HEK293 (cell line): Measurements from ENCODE around the gene LRFN4.

ENCODE experiments used
- CTCF ChIA-PET: fragments of 350-600 bp; formaldehyde crosslinking; extraction: SDS; loops from one replicate; lab custom pipeline; 2021; ENCODE audit warnings: antibody characterized with exemption; lab: Yijun Ruan, JAX
- POLR2A ChIA-PET: fragments of 300-600 bp; formaldehyde crosslinking; extraction: SDS; loops from one replicate; lab custom pipeline; 2020; ENCODE audit warnings: antibody characterized with exemption, inconsistent platforms; lab: Yijun Ruan, JAX
- H3K27ac ChIP-seq: fragments of 200-500 bp; sonication (Bioruptor generic); 2 replicates; pipeline ENCODE4 v1.5.1; 2014; ENCODE audit warnings: low read depth, low read length, control low read depth, inconsistent platforms; ENCODE audit errors: extremely low read depth
- H3K36me3 ChIP-seq, 2 experiments: fragments of 200-500 bp in 1 of 2; sonication (Bioruptor generic) in 1 of 2; 1 replicate in 1 of 2; 2 replicates in 1 of 2; pipeline ENCODE4 v1.5.1; 2014 to 2017; ENCODE audit warnings: inconsistent platforms in 2 of 2, low read length in 2 of 2; ENCODE audit not compliant: control insufficient read depth in 2 of 2, insufficient read depth in 1 of 2
- H3K4me1 ChIP-seq: fragments of 200-500 bp; sonication (Bioruptor generic); 2 replicates; pipeline ENCODE4 v1.5.1; 2014; ENCODE audit warnings: mild to moderate bottlenecking, low read length, inconsistent platforms; ENCODE audit not compliant: control insufficient read depth, insufficient read depth
- H3K4me3 ChIP-seq: 2 replicates; pipeline ENCODE4 v1.5.1; 2011; ENCODE audit warnings: low read depth, mild to moderate bottlenecking, control low read depth, low read length, moderate library complexity
- H3K9me3 ChIP-seq: fragments of 200-500 bp; sonication (Bioruptor generic); 2 replicates; pipeline ENCODE4 v1.5.1; 2014; ENCODE audit warnings: low read depth, low read length, inconsistent platforms; ENCODE audit not compliant: control insufficient read depth, insufficient read depth
- GLIS1 ChIP-seq: fragments of 450-650 bp; formaldehyde crosslinking; IDR thresholded peaks from 2 replicates; pipeline ENCODE4 v1.5.1; 2016; ENCODE audit warnings: missing biosample characterization, missing genetic modification characterization
- OSR2 ChIP-seq: fragments of 450-650 bp; formaldehyde crosslinking; IDR thresholded peaks from 2 replicates; pipeline ENCODE4 v1.5.1; 2016; ENCODE audit warnings: missing biosample characterization, missing genetic modification characterization
- OVOL3 ChIP-seq: fragments of 450-650 bp; formaldehyde crosslinking; IDR thresholded peaks from 2 replicates; pipeline ENCODE4 v1.5.1; 2016; ENCODE audit warnings: missing biosample characterization, missing genetic modification characterization
- PRDM1 ChIP-seq: fragments of 450-650 bp; formaldehyde crosslinking; IDR thresholded peaks from 2 replicates; pipeline ENCODE4; 2016; ENCODE audit warnings: missing biosample characterization, missing genetic modification characterization
- SP7 ChIP-seq: fragments of 450-650 bp; formaldehyde crosslinking; IDR thresholded peaks from 2 replicates; pipeline ENCODE4 v1.5.1; 2016; ENCODE audit warnings: missing biosample characterization, missing genetic modification characterization
- ZBTB48 ChIP-seq: fragments of 450-650 bp; formaldehyde crosslinking; IDR thresholded peaks from 2 replicates; pipeline ENCODE4 v1.5.1; 2016; ENCODE audit warnings: missing biosample characterization, missing genetic modification characterization
- ZBTB8A ChIP-seq: fragments of 450-650 bp; formaldehyde crosslinking; IDR thresholded peaks from 2 replicates; pipeline ENCODE4 v1.5.1; 2016; ENCODE audit warnings: missing biosample characterization, missing genetic modification characterization
- ZIC2 ChIP-seq: fragments of 450-650 bp; formaldehyde crosslinking; IDR thresholded peaks from 2 replicates; pipeline ENCODE4 v1.5.1; 2016; ENCODE audit warnings: missing biosample characterization, missing genetic modification characterization
- ZNF174 ChIP-seq: fragments of 450-650 bp; formaldehyde crosslinking; IDR thresholded peaks from 2 replicates; pipeline ENCODE4 v1.5.0; 2017; ENCODE audit warnings: missing biosample characterization, mild to moderate bottlenecking, missing genetic modification characterization
- ZNF19 ChIP-seq: fragments of 450-650 bp; formaldehyde crosslinking; IDR thresholded peaks from 2 replicates; pipeline ENCODE4; 2016; ENCODE audit warnings: missing biosample characterization, missing genetic modification characterization, low read depth
- ZNF350 ChIP-seq: fragments of 450-650 bp; formaldehyde crosslinking; IDR thresholded peaks from 2 replicates; pipeline ENCODE4 v1.5.0; 2017; ENCODE audit warnings: missing biosample characterization, mild to moderate bottlenecking, missing genetic modification characterization
- ZNF416 ChIP-seq: fragments of 450-650 bp; formaldehyde crosslinking; IDR thresholded peaks from 2 replicates; pipeline ENCODE4 v1.5.1; 2016; ENCODE audit warnings: missing biosample characterization, missing genetic modification characterization
- ZNF510 ChIP-seq: fragments of 450-650 bp; formaldehyde crosslinking; IDR thresholded peaks from 2 replicates; pipeline ENCODE4 v1.5.1; 2018; ENCODE audit warnings: mild to moderate bottlenecking, missing genetic modification characterization, missing biosample characterization; ENCODE audit not compliant: insufficient replicate concordance
- ZNF571 ChIP-seq: fragments of 450-650 bp; formaldehyde crosslinking; IDR thresholded peaks from 2 replicates; pipeline ENCODE4 v1.5.0; 2017; ENCODE audit warnings: missing biosample characterization, missing genetic modification characterization
- ZNF624 ChIP-seq: fragments of 450-650 bp; formaldehyde crosslinking; IDR thresholded peaks from 2 replicates; pipeline ENCODE4 v1.5.1; 2017; ENCODE audit warnings: missing biosample characterization, missing genetic modification characterization
- ZNF670 ChIP-seq: fragments of 450-650 bp; formaldehyde crosslinking; IDR thresholded peaks from 2 replicates; pipeline ENCODE4 v1.5.1; 2016; ENCODE audit warnings: missing biosample characterization, missing genetic modification characterization, low read depth
- ZNF76 ChIP-seq: fragments of 450-650 bp; formaldehyde crosslinking; IDR thresholded peaks from 2 replicates; pipeline ENCODE4; 2016; ENCODE audit warnings: low read depth, missing biosample characterization, missing genetic modification characterization, borderline replicate concordance
- ZSCAN16 ChIP-seq: fragments of 450-650 bp; formaldehyde crosslinking; IDR thresholded peaks from 2 replicates; pipeline ENCODE4 v1.5.1; 2016; ENCODE audit warnings: missing biosample characterization, missing genetic modification characterization
- ZSCAN30 ChIP-seq: fragments of 450-650 bp; IDR thresholded peaks from 2 replicates; pipeline ENCODE4 v1.5.1; 2018; ENCODE audit warnings: missing biosample characterization, mild to moderate bottlenecking, missing genetic modification characterization, moderate library complexity
- TF ChIP-seq, protein P1 (sequence below): fragments of 450-650 bp; formaldehyde crosslinking; IDR thresholded peaks from 2 replicates; pipeline ENCODE4 v1.5.1; 2017; ENCODE audit warnings: missing biosample characterization, missing genetic modification characterization
- TF ChIP-seq, protein P2 (sequence below): fragments of 450-650 bp; IDR thresholded peaks from 2 replicates; pipeline ENCODE4 v1.5.1; 2018; ENCODE audit warnings: missing biosample characterization, mild to moderate bottlenecking, missing genetic modification characterization
- TF ChIP-seq, protein P3 (sequence below): fragments of 450-650 bp; formaldehyde crosslinking; IDR thresholded peaks from 2 replicates; pipeline ENCODE4 v1.5.1; 2016; ENCODE audit warnings: missing biosample characterization, missing genetic modification characterization

Gene LRFN4

DNA sequence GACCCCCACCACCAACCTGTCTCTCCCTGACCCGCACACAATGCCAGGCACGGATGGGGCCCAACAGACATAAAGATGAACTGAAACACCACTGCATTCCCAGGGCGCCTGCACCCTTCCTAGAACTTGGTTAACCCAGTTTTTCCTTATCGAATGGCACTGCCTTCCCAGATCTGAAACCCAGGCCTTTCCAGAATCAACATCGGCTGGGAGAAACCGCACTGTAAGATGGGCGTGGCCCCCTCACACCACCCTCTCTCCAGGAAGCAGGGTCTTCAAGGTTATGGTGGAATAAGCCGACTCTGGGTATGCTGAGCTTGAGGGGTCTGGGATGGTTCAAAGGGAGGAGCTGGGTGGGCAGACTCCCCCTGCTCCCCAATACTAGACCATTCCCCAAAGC is 23.1 kb downstream of the LRFN4 start:
- ChIA-PET CTCF (interaction anchor here (0.9 to 4.1 kb wide), 4 partner anchors 38 to 351 kb away, joined by 3 to 21 read pairs (median 4); partner anchors contain the start of gene C11orf86), POLR2A (no interaction called here)
- H3K27ac ChIP-seq: no peak overlapping the region
- H3K4me3 ChIP-seq: no peak overlapping the region
- no peaks in the 10 kb centered on the region for H3K36me3 ChIP-seq
- H3K4me1 ChIP-seq: no peaks in the 10 kb centered on the region
- no peak for TF ChIP-seq ZSCAN30
- no peak for TF ChIP-seq ZBTB8A (tag by site-specific recombination)
- no peak for TF ChIP-seq OVOL3
- no peak for TF ChIP-seq ZNF19 (tag by site-specific recombination)
- TF ChIP-seq ZNF624 (tag by site-specific recombination): no peak
- TF ChIP-seq ZNF571: no peak
- TF ChIP-seq ZNF510 (tag by site-specific recombination): no peak
- no peak for TF ChIP-seq ZNF350 (tag by site-specific recombination)
- TF ChIP-seq ZSCAN16: no peak
- TF ChIP-seq ZNF416 (tag by site-specific recombination): no peak
- no peak for TF ChIP-seq SP7
- TF ChIP-seq ZNF670 (tag by site-specific recombination): no peak
- TF ChIP-seq, protein P1, sequence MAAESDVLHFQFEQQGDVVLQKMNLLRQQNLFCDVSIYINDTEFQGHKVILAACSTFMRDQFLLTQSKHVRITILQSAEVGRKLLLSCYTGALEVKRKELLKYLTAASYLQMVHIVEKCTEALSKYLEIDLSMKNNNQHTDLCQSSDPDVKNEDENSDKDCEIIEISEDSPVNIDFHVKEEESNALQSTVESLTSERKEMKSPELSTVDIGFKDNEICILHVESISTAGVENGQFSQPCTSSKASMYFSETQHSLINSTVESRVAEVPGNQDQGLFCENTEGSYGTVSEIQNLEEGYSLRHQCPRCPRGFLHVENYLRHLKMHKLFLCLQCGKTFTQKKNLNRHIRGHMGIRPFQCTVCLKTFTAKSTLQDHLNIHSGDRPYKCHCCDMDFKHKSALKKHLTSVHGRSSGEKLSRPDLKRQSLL: no peak
- TF ChIP-seq, all 188 proteins: peak for 0
- no peaks in the 10 kb centered on the region for H3K9me3 ChIP-seq

DNA sequence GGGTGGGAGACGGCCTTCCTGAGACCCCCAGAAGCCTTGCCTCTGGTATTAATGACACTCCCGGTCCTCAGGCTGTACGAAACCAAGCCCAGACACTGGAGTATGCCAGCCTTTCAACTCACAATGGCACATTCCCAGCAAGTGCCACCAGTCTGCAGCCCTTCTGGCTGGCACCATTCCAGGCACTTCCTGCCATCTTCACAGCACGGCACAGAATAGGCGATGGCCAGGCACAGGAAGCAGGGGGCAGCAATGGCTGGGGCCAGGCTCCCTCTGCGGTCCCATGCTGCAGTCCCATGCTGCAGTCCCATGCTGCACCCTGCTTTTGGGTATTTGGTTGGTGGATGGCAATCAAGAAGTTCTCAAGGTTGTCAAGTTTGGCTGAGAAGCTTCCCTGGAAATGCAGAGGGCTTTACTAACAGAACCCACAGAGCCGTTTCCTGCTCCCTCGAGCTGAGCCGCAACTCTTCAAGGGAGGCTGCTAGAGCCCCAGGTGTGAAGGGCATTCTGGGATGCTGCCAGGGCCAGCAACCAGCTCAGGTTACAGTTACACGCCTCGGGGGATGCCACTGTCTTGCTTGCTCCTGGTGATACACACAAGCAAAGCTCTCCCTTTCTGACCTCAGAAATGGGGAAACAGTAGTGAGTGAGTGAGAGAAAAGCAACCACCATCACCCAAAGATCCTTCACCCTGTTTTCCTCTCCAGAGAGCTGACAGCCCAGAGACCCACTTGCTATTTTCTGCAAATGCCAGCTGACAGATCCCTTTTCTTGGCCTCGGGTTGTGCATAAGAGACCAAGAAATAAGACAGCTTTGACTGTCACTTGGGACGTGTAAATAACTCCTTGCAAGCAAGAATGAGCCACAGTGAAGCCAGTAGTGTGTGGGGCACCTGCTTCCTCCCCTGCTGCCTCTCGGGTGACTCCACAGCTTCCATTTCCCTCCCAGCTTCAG is 23.9 kb downstream of the LRFN4 start:
- TF ChIP-seq, protein P2, sequence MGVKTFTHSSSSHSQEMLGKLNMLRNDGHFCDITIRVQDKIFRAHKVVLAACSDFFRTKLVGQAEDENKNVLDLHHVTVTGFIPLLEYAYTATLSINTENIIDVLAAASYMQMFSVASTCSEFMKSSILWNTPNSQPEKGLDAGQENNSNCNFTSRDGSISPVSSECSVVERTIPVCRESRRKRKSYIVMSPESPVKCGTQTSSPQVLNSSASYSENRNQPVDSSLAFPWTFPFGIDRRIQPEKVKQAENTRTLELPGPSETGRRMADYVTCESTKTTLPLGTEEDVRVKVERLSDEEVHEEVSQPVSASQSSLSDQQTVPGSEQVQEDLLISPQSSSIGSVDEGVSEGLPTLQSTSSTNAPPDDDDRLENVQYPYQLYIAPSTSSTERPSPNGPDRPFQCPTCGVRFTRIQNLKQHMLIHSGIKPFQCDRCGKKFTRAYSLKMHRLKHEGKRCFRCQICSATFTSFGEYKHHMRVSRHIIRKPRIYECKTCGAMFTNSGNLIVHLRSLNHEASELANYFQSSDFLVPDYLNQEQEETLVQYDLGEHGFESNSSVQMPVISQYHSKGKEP: no peak
- peak; percentile 39; the same call in 1 of the 2 replicates for TF ChIP-seq GLIS1 (tag by site-specific recombination)
- 0 out of 2 replicates have a peak, but pooled peaks have one; percentile 33 for TF ChIP-seq PRDM1
- 0 out of 2 replicates have a peak, but pooled peaks have one; percentile 46 for TF ChIP-seq ZBTB48 (tag by site-specific recombination)
- TF ChIP-seq, protein P3, sequence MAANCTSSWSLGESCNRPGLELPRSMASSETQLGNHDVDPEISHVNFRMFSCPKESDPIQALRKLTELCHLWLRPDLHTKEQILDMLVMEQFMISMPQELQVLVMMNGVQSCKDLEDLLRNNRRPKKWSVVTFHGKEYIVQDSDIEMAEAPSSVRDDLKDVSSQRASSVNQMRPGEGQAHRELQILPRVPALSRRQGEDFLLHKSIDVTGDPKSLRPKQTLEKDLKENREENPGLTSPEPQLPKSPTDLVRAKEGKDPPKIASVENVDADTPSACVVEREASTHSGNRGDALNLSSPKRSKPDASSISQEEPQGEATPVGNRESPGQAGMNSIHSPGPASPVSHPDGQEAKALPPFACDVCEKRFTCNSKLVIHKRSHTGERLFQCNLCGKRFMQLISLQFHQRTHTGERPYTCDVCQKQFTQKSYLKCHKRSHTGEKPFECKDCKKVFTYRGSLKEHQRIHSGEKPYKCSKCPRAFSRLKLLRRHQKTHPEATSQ (tag by site-specific recombination): no peak
- TF ChIP-seq ZNF76: 0 out of 2 replicates have a peak, but pooled peaks have one; percentile 25
- TF ChIP-seq OSR2 (tag by site-specific recombination): peak; percentile 64
- TF ChIP-seq ZNF174 (tag by site-specific recombination): no peak
- peak; percentile 21; the same call in 1 of the 2 replicates for TF ChIP-seq ZIC2 (tag by site-specific recombination)
- TF ChIP-seq, all 188 proteins: peak for 6
- POLR2A ChIA-PET: interaction anchor here (1.2 kb wide), 1 partner anchor 37 kb away, joined by 6 read pairs; the partner anchor contains the start of gene RCE1
- H3K4me1 ChIP-seq: no peaks in the 10 kb centered on the region
- H3K36me3 ChIP-seq: no peaks in the 10 kb centered on the region
- no peaks in the 10 kb centered on the region for H3K9me3 ChIP-seq
- H3K4me3 ChIP-seq: no peak overlapping the region
- CTCF ChIA-PET: interaction anchor here (0.7 to 4.1 kb wide), 11 partner anchors 11 to 351 kb away, joined by 3 to 21 read pairs (median 4); partner anchors contain the start of gene C11orf86
- H3K27ac ChIP-seq: no peak overlapping the region
